Adrenal gland (tissue), 12 donors: ENCODE data around the gene CACNA1B. TPM values are rescaled to one million over a fixed set of nuclear protein-coding genes. Genes with fewer than 3 reads are reported as not detected.
"Not testable (repeated sequence)": the region's sequence is repeated elsewhere in the genome, so short reads cannot be mapped to it uniquely, and the experiment has no call there.

Experiments used
- DNase-seq, 7 donors: peaks; one replicate each; pipeline ENCODE4 v3.0.0-alpha.2; 2019 to 2020
- H3K27ac ChIP-seq, 5 donors: fragments of 200-600 bp; sonication (generic) in 4 of 5; 1 replicate in 3 of 5; 2 replicates in 2 of 5; pipeline versions ENCODE4 v1.5.1 to v1.8.0; 2016 to 2020; ENCODE audit warnings: mild to moderate bottlenecking in 1 of 5
- H3K27me3 ChIP-seq: fragments of 200-600 bp; 2 replicates; pipeline ENCODE4 v1.8.0; 2021
- H3K36me3 ChIP-seq, 2 donors: fragments of 200-600 bp; replicated peaks in 1 of 2; 1 replicate in 1 of 2; 2 replicates in 1 of 2; pipeline versions ENCODE4 v1.5.1 to v1.8.0; 2018 to 2022
- H3K4me1 ChIP-seq, 2 donors: fragments of 200-600 bp; replicated peaks in 1 of 2; 1 replicate in 1 of 2; 2 replicates in 1 of 2; pipeline versions ENCODE4 v1.5.1 to v1.8.0; 2018 to 2021
- H3K4me3 ChIP-seq, 4 donors: fragments of 200-600 bp; sonication (generic) in 3 of 4; one replicate each; pipeline ENCODE4 v1.5.1; 2016 to 2018
- H3K9me3 ChIP-seq, 3 donors: fragments of 200-600 bp; sonication (generic) in 1 of 3; replicated peaks in 1 of 3; 1 replicate in 2 of 3; 2 replicates in 1 of 3; pipeline versions ENCODE4 v1.5.1 to v1.8.0; 2016 to 2021
- CTCF ChIP-seq, 6 experiments: fragments of 450-650 bp in 4 of 6; fragments of 200-600 bp in 2 of 6; sonication (generic) in 1 of 6; IDR thresholded peaks; 1 replicate in 5 of 6; 2 replicates in 1 of 6; pipeline versions ENCODE4 v1.5.1 to v1.8.0; 2016 to 2021; ENCODE audit warnings: antibody characterized with exemption in 6 of 6, mild to moderate bottlenecking in 2 of 6, moderate library complexity in 1 of 6
- POLR2A ChIP-seq, 2 donors: fragments of 450-650 bp; IDR thresholded peaks; one replicate each; pipeline ENCODE4 v1.6.1; 2017; ENCODE audit warnings: antibody characterized with exemption in 2 of 2, mild to moderate bottlenecking in 2 of 2, moderate library complexity in 1 of 2
- WGBS, 4 donors: extraction: QIAGEN DNeasy Blood & Tissue Kit in 2 of 4; methylation state at CpG; one replicate each; pipeline versions ENCODE4 v1.1.5 to v1.1.7; 2013 to 2017; 5-methylcytosine and 5-hydroxymethylcytosine counted together
- intact Hi-C, 2 donors: fragments of 100-400 bp; cut with DNase I; formaldehyde crosslinking; loops; one replicate each; pipeline versions ENCODE4 v1.14.1 to v1.15.0; 2022 to 2023
- polyA plus RNA-seq, 3 donors: library from polyadenylated mRNA; stranded (reverse); fragments of 200-250 nt in 2 of 3; fragments of 350-450 nt in 1 of 3; fragmentation: Illumina TruSeq in 1 of 3; extraction: RNeasy Lipid Tissue Mini Kit (QIAGEN cat#74804) in 1 of 3; gene quantifications; one replicate each; pipeline ENCODE4 v1.2.3, GENCODE V29; 2013 to 2014
- total RNA-seq, 9 donors: library from RNA; depleted of rRNA in 4 of 9; stranded (reverse); fragments of >200 nt in 4 of 9; fragments of 120-200 nt in 1 of 9; fragmentation: NEBNext Ultra II Directional in 1 of 9; extraction: Animal tissue kit (Norgen Biotek cat#: 25700) in 1 of 9; gene quantifications; one replicate each; pipeline versions ENCODE4 v1.1.0 to v1.2.4, GENCODE V29; 2013 to 2023
- donor health status: healthy with polysubstance abuse.
- donor health status: Bipolar disorder and iron deficiency.
- donor health status: DM: yes; HTN: yes; CAD: no.
- donor health status: DM: no; HTN: no; CAD: no.
- donor health status: DM: no; HTN: no; CAD: no.
- donor health status: DM: yes; HTN: yes; CAD: no.

Gene CACNA1B
- total and polyA plus RNA-seq, 12 donors = 0.04 to 4.9 (median 1.1) TPM; not detected in 1

- H3K27ac ChIP-seq = no peak overlapping the region
- H3K4me1 ChIP-seq = no peaks in the 10 kb centered on the region
- 76 to 90% (median 82%) methylated on average over 9 of the region's 9 CpGs for WGBS, 4 donors
- H3K27me3 ChIP-seq = no peaks in the 10 kb centered on the region
- no peak overlapping the region for H3K4me3 ChIP-seq
- H3K9me3 ChIP-seq = no peaks in the 10 kb centered on the region
- TF ChIP-seq CTCF (IDR thresholded peaks at IDR 0.05) (no peak), POLR2A (IDR thresholded peaks at IDR 0.05) (no peak)
- intact Hi-C loops = no loop called here
- peak in 3 of 7 donors; percentile 0 to 25 (median 1) for DNase-seq
- H3K36me3 ChIP-seq = no peaks in the 10 kb centered on the region
Measured at GRCh38 chr9:138111607-138112006, 234.0 kb downstream of the CACNA1B start.

- TF ChIP-seq CTCF (IDR thresholded peaks at IDR 0.05) = no peak
- no peak for TF ChIP-seq POLR2A (IDR thresholded peaks at IDR 0.05)
- 85 to 87% (median 85%) methylated on average over 13 to 16 of the region's 16 CpGs for WGBS, 4 donors
Measured at GRCh38 chr9:138112090-138112748, 234.6 kb downstream of the CACNA1B start.

GRCh38 chr9:138112791-138113600, 235.4 kb downstream of the CACNA1B start:
- DNase-seq = peak in 3 of 7 donors; percentile 3 to 43 (median 5)
- no peak for TF ChIP-seq POLR2A (IDR thresholded peaks at IDR 0.05)
- TF ChIP-seq CTCF (IDR thresholded peaks at IDR 0.05) = no peak
- H3K27me3 ChIP-seq = no peaks in the 10 kb centered on the region
- H3K4me1 ChIP-seq = no peaks in the 10 kb centered on the region
- H3K4me3 ChIP-seq = no peak overlapping the region
- WGBS, 4 donors = 87 to 88% (median 87%) methylated on average over 35 to 36 of the region's 36 CpGs
- H3K27ac ChIP-seq = no peak overlapping the region
- no peaks in the 10 kb centered on the region for H3K9me3 ChIP-seq
- H3K36me3 ChIP-seq = no peaks in the 10 kb centered on the region
- intact Hi-C loops = no loop called here

More at GRCh38 chr9:138112090-138112748, 234.6 kb downstream of the CACNA1B start:
- Histone ChIP-seq H3K4me1 (no peaks in the 10 kb centered on the region), H3K4me3 (no peak overlapping the region), H3K36me3 (no peaks in the 10 kb centered on the region), H3K27ac (no peak overlapping the region), H3K27me3 (no peaks in the 10 kb centered on the region), H3K9me3 (no peaks in the 10 kb centered on the region)
- intact Hi-C loops = no loop called here
- DNase-seq = peak in 3 of 7 donors; percentile 3 to 25 (median 9)

GRCh38 chr9:138113701-138114325, 236.2 kb downstream of the CACNA1B start:
- peak in 3 of 7 donors; percentile 0 to 35 (median 4) for DNase-seq
- H3K4me3 ChIP-seq, H3K36me3 ChIP-seq, H3K4me1 ChIP-seq, intact Hi-C loops, H3K27me3 ChIP-seq, H3K9me3 ChIP-seq, H3K27ac ChIP-seq: not testable (repeated sequence)
- WGBS, 4 donors = 82 to 86% (median 85%) methylated on average over 18 to 23 of the region's 23 CpGs
